ENCODE data around the gene DNAH6. TPM values are rescaled to one million over a fixed set of nuclear protein-coding genes. Genes with fewer than 3 reads are reported as not detected.

Gene DNAH6
- total and polyA plus RNA-seq, 10 of the 15 experiments (the other 5 are each of a cell fraction or from before 2014, with no cell fraction given), result 0.07 to 1.0 (median 0.29) TPM

GRCh38 chr2:84781942-84782716, 265.8 kb downstream of the DNAH6 start:
- ChIA-PET CTCF (interaction anchor here (1.1 to 1.4 kb wide), 2 partner anchors 41 to 59 kb away, joined by 3 read pairs; no protein-coding TSS in a partner anchor), SMC1A (ENCODE audit: uncharacterized antibody, unreplicated experiment) (interaction anchor here (0.7 to 1.5 kb wide), 4 partner anchors 12 to 76 kb away, joined by 3 to 4 read pairs (median 4); no protein-coding TSS in a partner anchor), POLR2A (interaction anchor here (0.7 kb wide), 1 partner anchor 70 kb away, joined by 3 read pairs; no protein-coding TSS in a partner anchor), RAD21 (ENCODE audit: unreplicated experiment) (no interaction called here)
- FAIRE-seq, result no peak
- Histone ChIP-seq H3K36me3 (ENCODE audit: control insufficient read depth in 2 of 2, insufficient read depth in 2 of 2, low read length in 1 of 2) (no peaks in the 10 kb centered on the region), H3K79me2 (ENCODE audit: control insufficient read depth, insufficient read depth, low read length) (no peaks in the 10 kb centered on the region), H3K27me3 (replicated peaks in 1 of 2; ENCODE audit: control insufficient read depth in 2 of 2, insufficient read depth in 2 of 2, low read length in 1 of 2) (no peaks in the 10 kb centered on the region), H3K4me2 (ENCODE audit: control insufficient read depth, insufficient read depth) (no peak overlapping the region), H4K20me1 (ENCODE audit: control insufficient read depth, insufficient read depth) (no peaks in the 10 kb centered on the region), H2AFZ (ENCODE audit: control insufficient read depth, low read depth, low read length) (no peak overlapping the region), H3K27ac (ENCODE audit: control insufficient read depth, insufficient read depth) (no peak overlapping the region), H3K9ac (ENCODE audit: control insufficient read depth, insufficient read depth, low read length) (no peak overlapping the region), H3K4me1 (ENCODE audit: control insufficient read depth, insufficient read depth, low read length) (peaks cover 5% of the 10 kb centered on the region), H3K9me3 (replicated peaks; ENCODE audit: control insufficient read depth, insufficient read depth, low read length) (no peaks in the 10 kb centered on the region; the same call in 2 of the 3 replicates), H3K4me3 (no peak overlapping the region)
- intact Hi-C loops (cut with micrococcal nuclease; ENCODE audit: unreplicated experiment) (no loop called here), in situ Hi-C loops (cut with MboI) (no loop called here)
- no peak for DNase-seq (ENCODE audit: low read depth, low spot score)
- BruUV-seq (replicated peaks), result no TSS peak
- WGBS (ENCODE audit: insufficient coverage, insufficient replicate concordance, low lambda C conversion rate, missing lambda C conversion rate), result 18% methylated on average over 3 of the region's 3 CpGs
- no peak for TF ChIP-seq CHD4 (IDR thresholded peaks at IDR 0.05)
- TF ChIP-seq SUPT20H (IDR thresholded peaks at IDR 0.05; ENCODE audit: borderline replicate concordance, control insufficient read depth, low read depth, low read length), result no peak
- TF ChIP-seq BHLHE40 (IDR thresholded peaks at IDR 0.05; ENCODE audit: borderline replicate concordance in 1 of 2, low read depth in 2 of 2, low read length in 1 of 2), result peak in 1 of 2 experiments; percentile 14; a peak in 1 of 4 replicates
- no peak for TF ChIP-seq FOS (IDR thresholded peaks at IDR 0.05; ENCODE audit: borderline replicate concordance, extremely low read depth, insufficient read length)
- TF ChIP-seq SPI1 (IDR thresholded peaks at IDR 0.05; ENCODE audit: borderline replicate concordance, insufficient read depth, low read depth, low read length), result peak; percentile 75
- peak; percentile 96 for ATAC-seq

Data from GM12878 (cell line).